GM18511 (cell line): Measurements from ENCODE around the gene ROCK2.
A peak's percentile ranks its signal among the peaks of the same experiment; 100 is the strongest.

ENCODE experiments used
- ATAC-seq: cut with Tn5 transposase; IDR thresholded peaks from one replicate; pipeline ENCODE4 v1.9.1; 2021; ENCODE audit warnings: mild to moderate bottlenecking, moderate library complexity; ENCODE audit not compliant: unreplicated experiment

The ROCK2 gene

DNA sequence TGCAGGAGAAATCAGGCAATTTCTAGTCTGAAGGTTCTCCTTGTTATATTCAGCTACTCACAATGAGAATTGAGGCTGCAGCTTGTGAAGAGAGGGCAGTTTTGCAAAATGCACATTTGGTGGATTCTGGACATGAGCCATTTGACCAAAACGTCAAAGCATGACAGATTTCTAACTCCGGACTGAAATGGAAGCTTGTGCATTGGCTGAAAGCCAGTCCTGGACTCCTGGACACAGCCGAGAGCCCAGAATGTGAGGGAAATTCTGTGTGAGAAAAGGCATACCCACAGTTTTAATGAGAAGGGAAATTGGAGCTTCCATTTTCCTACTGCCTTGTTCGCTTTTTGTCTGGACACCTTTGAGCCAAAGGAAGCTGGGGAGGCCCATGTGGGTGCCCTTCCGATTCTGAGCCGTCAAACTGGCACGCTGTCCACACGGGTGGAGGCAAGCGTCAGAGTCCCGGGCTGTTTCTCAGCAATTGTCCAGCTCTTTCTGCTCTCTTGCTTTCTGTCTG, 23.7 kb upstream of the ROCK2 start:
- ATAC-seq, result no peak

DNA sequence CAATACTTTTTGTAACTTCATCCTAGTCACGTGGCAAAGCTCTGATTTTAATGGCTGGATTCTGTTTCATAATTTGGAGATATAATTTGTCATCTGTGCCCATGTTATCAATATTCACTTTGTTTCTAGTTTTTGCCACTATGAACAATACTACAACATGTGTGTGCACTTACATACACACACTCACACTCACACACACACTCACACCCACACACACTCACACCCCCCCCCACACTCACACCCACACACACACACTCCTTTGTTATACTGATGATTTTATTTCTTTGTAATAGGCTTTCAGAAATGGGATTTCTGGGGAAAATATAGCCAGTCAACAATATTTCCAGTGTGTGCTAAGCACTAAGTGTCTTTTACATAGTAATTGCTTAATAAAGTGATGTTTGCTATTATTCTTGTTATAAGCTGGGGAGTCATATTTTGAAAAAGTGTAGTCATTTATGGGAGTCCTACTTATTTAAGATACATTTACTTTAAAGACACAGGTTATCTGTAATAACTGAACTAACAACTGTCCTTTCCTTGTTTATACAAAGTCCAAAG, 22.8 kb upstream of the ROCK2 start:
- ATAC-seq, result no peak

GRCh38 chr2:11366326-11366741, 21.9 kb upstream of the ROCK2 start:
- ATAC-seq, result no peak

DNA sequence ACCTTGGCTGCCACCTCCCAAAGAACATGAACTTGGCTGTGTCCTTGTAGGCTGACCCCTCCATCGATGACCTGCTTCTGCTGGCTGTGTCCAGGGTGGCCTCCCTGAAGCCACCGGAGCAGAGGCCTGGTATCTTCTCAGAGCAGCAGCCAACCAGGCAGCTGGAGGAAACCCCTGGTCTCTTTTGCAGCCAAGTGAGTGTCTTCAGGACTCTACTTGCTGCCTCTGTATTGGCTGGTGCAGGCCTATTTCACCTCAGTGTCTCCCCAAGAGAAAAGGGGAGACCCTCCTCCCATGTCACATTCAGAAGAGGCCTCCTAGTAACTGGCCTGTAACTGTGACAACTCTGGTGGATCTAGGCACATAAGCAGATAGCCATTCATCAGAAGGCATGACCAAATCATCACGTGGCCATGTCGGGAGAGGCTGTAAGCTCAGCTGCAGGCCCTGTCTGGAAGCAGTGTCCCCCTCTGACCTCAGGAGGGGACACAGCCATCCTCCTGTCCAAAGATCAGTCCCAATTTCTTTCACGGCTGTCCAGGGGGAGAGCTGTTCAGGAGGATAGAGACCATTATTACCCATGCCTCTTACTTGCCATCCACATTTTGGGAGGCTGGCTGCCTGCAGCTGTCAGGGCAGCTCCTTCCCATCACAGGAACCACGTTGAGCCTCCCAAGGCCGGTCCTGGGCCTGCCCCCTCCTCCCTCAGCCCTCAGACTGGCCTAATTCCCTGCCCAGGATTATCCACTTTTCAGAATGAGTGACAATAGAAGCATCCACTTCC, 20.9 kb upstream of the ROCK2 start:
- no peak for ATAC-seq

DNA sequence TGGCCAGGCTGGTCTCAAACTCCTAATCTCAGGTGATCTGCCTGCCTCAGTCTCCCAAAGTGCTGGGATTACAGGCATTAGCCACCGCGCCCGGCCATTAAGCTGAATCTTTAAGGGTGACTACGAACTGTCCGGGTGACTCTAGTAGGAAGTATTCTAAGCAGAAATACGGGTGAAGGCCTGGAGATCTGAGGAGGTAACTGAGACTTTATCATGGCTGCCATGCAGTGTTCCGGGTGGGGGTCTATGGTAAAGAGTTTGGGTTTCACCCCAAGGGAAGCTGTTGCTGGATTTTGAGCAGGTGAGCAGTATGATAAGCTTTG, 20.1 kb upstream of the ROCK2 start:
- ATAC-seq, result no peak

GRCh38 chr2:11363868-11364564, 19.6 kb upstream of the ROCK2 start:
- no peak for ATAC-seq

DNA sequence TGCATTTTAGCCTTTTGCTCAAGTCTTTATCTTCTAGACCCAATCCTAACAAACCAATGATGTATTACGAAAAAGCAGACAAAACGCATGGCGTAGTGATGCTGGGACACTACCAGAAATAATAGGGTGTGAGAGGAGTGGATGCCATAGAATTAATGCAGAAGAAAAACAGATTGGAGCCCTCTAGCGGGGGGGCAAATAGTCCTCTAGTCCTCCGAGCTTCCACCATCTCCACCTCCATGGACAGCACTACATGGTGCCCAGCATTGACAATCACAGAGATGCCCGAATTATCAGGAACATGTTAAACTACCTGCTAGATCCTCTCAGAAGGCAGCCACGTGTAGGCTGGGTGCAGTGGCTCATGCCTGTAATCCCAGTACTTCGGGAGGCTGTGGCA, 15.4 kb upstream of the ROCK2 start:
- ATAC-seq, result no peak

GRCh38 chr2:11357428-11357972, 13.1 kb upstream of the ROCK2 start:
- ATAC-seq, result no peak

DNA sequence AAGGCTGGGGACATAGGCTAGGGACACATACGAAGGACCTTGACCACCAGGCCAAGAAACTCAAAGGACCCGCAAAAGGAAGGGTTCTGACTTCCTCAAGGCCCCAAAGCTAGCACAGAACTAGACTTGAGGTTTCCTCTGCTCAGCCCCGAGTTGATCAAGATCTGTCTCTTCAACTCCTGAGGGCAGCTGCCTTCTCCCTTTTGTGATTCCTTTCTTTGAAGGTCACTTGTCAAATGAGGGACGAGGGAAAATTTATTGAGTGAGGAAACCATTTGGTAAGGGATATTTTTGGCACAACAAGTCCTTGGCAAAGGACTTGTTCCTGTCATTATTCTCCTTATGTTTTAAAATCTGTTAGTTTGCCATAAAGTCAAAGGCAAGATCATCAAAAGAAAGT, 12.3 kb upstream of the ROCK2 start:
- ATAC-seq, result no peak

DNA sequence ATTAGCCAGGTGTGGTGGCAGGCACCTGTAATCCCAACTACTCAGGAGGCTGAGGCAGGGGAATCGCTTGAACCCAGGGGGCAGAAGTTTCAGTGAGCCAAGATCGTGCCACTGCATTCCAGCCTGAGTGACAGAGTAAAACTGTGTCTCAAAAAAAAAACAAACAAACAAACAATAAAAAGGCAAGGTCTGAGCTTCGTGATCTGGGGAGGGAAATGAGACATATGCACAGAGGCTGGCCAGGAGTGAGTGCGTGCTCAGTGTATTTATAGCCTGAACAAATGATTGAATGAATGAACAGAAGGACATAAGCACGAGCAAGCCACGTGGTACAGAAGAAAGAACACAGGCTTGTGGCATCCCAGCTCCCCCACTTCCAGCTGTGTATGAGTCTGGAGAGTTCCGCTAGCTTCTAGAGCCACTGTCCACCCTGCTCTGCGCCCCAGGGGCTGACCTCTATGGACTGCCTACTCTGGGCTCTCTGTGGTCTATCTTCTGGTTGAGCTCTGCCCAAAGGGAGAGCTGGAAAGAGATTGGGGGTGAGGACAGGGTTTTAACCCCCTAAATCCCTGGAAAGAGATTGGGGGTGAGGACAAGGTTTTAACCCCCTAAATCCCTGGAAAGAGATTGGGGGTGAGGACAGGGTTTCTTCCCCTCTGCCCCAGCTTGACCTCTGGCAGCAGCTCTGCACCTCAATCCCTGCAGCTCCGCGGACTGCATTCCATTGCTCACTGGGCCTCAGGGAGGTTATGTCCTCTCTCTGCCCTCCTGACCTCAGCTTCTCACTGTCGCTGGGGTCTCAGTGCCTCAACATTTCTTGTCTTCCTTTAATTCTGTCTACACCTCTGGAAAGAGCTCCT, 11.0 kb upstream of the ROCK2 start:
- no peak for ATAC-seq

DNA sequence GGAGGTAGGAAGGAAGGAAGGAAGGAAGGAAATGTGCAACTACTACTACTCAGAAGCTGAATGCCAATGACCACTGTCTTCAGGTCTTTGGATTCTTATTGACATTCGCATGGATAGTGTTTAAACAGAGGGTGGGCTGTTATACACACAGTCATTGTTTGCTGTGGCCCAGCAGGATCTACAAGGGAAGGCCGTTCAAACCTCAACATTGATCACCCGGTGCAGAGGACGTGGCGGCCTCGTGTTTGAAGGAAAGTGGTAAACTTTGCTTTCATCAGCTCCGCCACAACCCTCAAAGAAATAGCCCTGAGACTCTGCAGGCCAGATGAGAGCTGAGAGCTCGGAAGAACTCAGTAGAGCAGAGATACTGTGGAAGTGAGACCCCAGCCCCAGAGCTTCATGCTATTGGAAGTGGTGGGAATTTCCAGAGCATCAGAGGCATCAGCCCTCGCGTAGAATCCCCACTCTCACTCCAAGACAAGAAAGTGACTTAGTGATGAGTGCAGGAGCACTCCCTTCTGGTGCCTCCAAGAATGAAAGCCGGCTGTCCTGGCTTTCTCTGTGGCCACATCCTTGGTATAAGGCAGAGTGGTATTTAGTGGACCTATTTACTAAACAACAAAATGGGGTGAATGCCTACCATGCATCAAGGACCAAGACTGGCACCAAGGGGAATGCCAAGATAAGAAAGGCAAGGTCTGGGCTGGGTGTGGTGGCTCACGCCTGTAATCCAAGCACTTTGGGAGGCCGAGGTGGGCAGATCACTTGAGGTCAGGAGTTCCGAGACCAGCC, 10.1 kb upstream of the ROCK2 start:
- no peak for ATAC-seq

- ATAC-seq, result no peak
These were observed 8.5 kb upstream of the ROCK2 start for GRCh38 chr2:11352781-11353537.

DNA sequence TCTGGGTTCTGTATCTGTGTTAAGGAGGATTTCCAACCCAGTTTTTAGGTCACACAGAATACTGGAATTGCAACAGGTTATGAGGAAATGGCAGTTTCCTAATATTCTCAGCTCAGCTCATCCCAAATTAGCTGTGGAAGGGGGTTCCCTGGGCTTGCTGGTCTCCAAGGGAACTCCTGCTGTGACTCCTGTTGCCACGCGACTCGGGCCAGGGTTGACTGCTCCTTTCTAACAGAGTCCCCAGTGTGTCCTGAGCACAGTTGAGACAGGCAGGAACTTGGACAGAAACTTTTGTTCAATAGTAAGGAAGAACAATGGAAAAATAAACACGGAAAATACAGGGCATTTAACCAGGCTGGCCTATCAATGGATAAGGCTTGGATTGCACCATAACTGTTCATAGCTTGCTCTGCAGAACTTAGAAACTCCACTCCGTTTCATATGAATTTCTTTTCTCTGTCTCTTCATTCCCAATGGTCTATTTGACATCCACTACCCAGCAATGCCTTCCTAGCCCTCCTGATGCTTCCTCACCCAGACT, 3.8 kb upstream of the ROCK2 start:
- no peak for ATAC-seq

GRCh38 chr2:11347403-11347959, 3.0 kb upstream of the ROCK2 start:
- ATAC-seq, result no peak

GRCh38 chr2:11346023-11346482, 1.6 kb upstream of the ROCK2 start:
- no peak for ATAC-seq

DNA sequence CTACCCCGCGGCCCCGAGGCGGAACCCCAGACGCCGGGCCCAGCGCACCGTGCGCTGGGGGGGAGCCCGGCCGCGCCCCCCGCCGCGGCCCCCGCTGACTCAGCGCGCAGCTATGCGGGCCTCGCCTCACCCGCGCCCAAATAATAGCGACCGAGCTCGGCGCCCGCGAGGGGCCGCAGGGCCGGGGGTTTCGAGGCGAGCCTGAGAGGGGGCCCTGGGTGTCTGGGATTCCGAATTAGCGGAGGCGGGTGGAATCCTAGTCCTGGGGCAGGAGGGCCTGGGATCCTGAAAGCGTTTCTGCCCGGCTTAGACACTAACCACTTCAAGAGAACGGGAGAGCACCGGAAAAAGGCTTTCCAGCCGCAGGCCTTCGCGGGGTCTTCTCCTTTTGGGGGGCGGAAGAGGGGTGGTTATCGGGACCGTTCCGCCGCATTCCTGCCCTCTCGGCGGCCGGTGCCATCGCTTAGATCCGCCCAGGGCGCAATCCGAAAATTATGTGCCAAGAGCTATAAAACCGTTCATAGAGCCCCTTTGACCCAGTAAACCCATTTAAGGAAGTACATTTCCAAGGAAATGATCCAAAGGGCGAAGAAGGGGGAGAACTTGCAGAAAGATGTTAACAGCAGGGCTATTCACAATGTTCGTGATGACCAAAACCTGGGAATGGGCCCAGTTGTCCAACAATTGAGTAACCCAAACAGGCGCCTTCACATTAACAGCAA, 681 bp upstream of the ROCK2 start:
- peak; percentile 41 for ATAC-seq

- peak; percentile 47 for ATAC-seq
These were observed 640 bp downstream of the ROCK2 start for GRCh38 chr2:11343650-11344341.

GRCh38 chr2:11343368-11343649, 1.1 kb downstream of the ROCK2 start:
- ATAC-seq, result peak; percentile 39
